ENCODE data around the gene SYT1. TPM values are rescaled to one million over a fixed set of nuclear protein-coding genes. Genes with fewer than 3 reads are reported as not detected.
A peak's percentile ranks its signal among the peaks of the same experiment; 100 is the strongest.
"Not testable (repeated sequence)": the region's sequence is repeated elsewhere in the genome, so short reads cannot be mapped to it uniquely, and the experiment has no call there.

Gene SYT1
- total and polyA plus RNA-seq, 8 donors = 0.16 to 1.2 (median 0.26) TPM

GRCh38 chr12:78835493-78835892 lies 29.1 kb upstream of the SYT1 start:
- Histone ChIP-seq H3K4me3 (no peak overlapping the region), H3K27me3 (no peaks in the 10 kb centered on the region), H3K9me3 (no peaks in the 10 kb centered on the region), H3K27ac (no peak overlapping the region), H3K4me1 (no peaks in the 10 kb centered on the region), H3K36me3 (no peaks in the 10 kb centered on the region)
- FAIRE-seq (no peak), ATAC-seq (no peak), DNase-seq (no peak)
- no peak for TF ChIP-seq CTCF (IDR thresholded peaks at IDR 0.05)
- WGBS, 2 donors = 76 to 78% methylated on average over 6 of the region's 6 CpGs
- intact Hi-C loops (cut with DNase I) = no loop called here

GRCh38 chr12:78840518-78841019 lies 24.0 kb upstream of the SYT1 start:
- DNase-seq; H3K4me3 ChIP-seq; H3K27ac ChIP-seq; H3K4me1 ChIP-seq; H3K36me3 ChIP-seq; H3K9me3 ChIP-seq; ATAC-seq; H3K27me3 ChIP-seq; intact Hi-C loops (cut with DNase I); FAIRE-seq: not testable (repeated sequence)
- WGBS, 2 donors = 67 to 76% methylated on average over 7 of the region's 7 CpGs

GRCh38 chr12:78853231-78853630 lies 11.3 kb upstream of the SYT1 start:
- FAIRE-seq (no peak), ATAC-seq (no peak), DNase-seq (no peak)
- H3K4me3 ChIP-seq = no peak overlapping the region
- H3K9me3 ChIP-seq = no peaks in the 10 kb centered on the region
- no peak for TF ChIP-seq CTCF (IDR thresholded peaks at IDR 0.05)
- H3K36me3 ChIP-seq = no peaks in the 10 kb centered on the region
- no peak overlapping the region for H3K27ac ChIP-seq
- H3K27me3 ChIP-seq = no peaks in the 10 kb centered on the region
- intact Hi-C loops (cut with DNase I) = no loop called here
- no peaks in the 10 kb centered on the region for H3K4me1 ChIP-seq

GRCh38 chr12:78863482-78864402 lies 832 bp upstream of the SYT1 start:
- peak overlapping the region; percentile 14 to 49 (median 28) for H3K4me3 ChIP-seq
- peak; percentile 79 to 95 (median 92) for ATAC-seq
- peaks cover 0 to 4% (median 0%) of the 10 kb centered on the region in 3 donors for H3K4me1 ChIP-seq
- TF ChIP-seq CTCF (IDR thresholded peaks at IDR 0.05) = no peak
- no peak overlapping the region for H3K27ac ChIP-seq
- intact Hi-C loops (cut with DNase I) = no loop called here
- FAIRE-seq = no peak
- peak; percentile 21 to 75 (median 46) for DNase-seq
- no peaks in the 10 kb centered on the region for H3K27me3 ChIP-seq
- 1 to 2% methylated on average over 41 of the region's 41 CpGs for WGBS, 2 donors
- no peaks in the 10 kb centered on the region for H3K9me3 ChIP-seq
- no peaks in the 10 kb centered on the region for H3K36me3 ChIP-seq

- DNase-seq (peak in 3 of 6 donors; percentile 8 to 55 (median 15)), FAIRE-seq (no peak), ATAC-seq (peak in 2 of 4 donors; percentile 9 to 15)
- TF ChIP-seq CTCF (IDR thresholded peaks at IDR 0.05) = no peak
- Histone ChIP-seq H3K27me3 (no peaks in the 10 kb centered on the region), H3K9me3 (no peaks in the 10 kb centered on the region), H3K27ac (no peak overlapping the region), H3K4me3 (peak overlapping the region in 1 of 4 donors; percentile 49), H3K4me1 (peaks cover 0 to 4% (median 0%) of the 10 kb centered on the region in 3 donors), H3K36me3 (no peaks in the 10 kb centered on the region)
- intact Hi-C loops (cut with DNase I) = no loop called here
- 2 to 5% methylated on average over 19 to 31 of the region's 32 CpGs for WGBS, 2 donors
These were observed 393 bp downstream of the SYT1 start for GRCh38 chr12:78864870-78865463.
